HG02623 (cell line): Measurements from ENCODE around the gene MMEL1.

Experiments used
- ATAC-seq: cut with Tn5 transposase; IDR thresholded peaks from one replicate; pipeline ENCODE4 v1.9.1; 2021; ENCODE audit warnings: moderate library complexity; ENCODE audit not compliant: unreplicated experiment

The MMEL1 gene

DNA sequence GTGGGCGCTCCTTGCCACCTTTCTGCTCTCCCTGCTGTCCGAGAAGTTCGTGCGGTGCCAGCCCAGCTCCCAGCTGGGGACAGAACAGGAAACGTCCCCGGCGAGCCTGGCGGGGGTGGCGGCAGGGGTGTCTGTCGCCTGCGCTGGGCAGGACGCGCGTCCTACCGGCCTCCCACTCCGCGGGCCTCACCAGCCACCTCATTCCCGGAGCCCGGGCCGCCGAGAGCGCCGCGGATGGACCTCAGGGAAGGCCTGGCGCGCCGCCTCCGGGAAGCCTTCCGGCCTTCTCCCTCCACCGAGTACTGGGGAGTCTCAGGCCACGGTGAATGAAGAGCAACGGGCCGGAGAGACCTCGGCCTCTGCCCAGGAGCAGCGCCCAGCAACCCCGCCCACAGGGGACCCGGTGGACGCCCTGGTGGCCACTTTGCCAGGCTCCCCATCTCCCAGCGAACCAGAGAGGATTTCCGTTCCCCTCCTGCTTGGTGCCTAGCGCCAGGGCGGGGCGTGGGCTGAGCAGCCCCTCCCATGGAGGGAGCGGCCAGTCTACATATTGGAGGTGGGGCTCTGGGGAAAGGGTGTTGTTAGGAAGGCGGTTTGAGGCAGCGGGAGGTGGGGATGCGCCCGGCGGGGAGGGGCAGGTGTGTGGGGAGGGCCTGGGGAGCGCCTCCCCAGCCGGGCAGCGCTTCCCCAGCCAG lies 86.2 kb downstream of the MMEL1 start:
- ATAC-seq: peak; percentile 25

DNA sequence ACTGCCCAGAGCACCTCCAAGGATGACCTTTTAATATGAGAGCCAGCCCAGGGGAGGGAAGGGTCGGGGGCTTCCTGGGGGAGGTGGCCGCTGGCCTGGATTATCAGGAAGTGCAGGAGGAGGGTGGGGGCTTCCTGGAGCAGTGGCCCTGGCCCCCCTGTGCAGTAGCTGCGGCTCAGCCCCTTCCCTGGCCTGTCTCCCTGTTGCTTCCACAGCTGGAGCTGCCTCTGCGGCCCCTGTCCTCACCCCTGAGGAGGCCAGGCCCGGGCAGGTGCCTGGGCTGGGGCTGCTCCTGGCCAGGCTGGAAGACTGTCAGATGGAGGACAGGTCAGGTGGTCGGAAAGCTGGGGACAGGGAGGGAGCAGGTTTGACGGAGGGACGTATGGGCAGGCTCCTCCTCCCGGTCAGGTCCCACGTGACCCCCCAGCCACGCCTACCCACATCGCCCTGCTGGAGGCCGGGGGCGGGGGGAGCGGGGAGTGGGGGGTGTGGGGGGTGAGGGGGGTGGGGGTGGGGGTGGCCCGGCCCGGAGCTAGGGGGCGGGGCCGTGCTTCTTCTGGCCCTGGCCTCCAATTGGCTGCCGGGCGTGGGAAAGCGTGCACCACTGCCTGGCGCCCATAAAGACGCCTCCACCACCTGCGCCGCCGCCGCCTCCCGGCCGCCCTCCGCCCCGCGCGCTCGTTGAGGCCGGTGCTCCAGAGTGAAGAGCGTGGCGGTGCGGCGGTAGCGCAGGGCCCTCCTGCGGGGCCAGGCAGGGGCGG lies 86.9 kb downstream of the MMEL1 start:
- ATAC-seq: peak; percentile 38

GRCh38 chr1:2544875-2545640 lies 87.8 kb downstream of the MMEL1 start:
- ATAC-seq: no peak

- ATAC-seq: no peak
Observed at GRCh38 chr1:2544093-2544874, 88.5 kb downstream of the MMEL1 start.

DNA sequence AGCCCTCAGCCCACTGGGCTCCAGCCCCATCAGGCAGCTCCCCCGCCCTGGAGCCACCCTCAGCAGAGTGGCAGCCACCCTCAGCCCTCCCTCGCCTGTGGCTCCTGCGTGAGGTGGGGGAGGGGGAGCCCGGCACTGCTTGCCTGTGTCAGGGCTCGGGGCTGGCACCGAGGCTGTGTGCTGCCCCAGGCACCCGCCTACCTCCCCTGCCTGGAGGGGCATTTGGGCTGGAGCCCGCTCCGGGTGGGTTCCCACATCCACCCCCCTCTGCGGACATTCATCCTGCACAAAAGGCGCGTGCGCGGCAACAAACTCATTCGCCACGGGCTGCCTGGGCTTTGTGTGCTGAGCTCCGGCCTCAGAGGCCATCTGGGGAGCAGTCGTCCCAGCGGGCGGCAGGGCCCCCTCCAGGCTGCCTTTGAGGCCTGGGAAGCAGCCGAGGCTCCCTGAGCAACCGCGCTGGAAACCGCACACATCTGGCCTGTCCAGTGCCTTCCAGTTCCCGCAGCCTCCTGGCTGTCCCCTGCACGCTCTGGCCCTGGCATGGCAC lies 89.2 kb downstream of the MMEL1 start:
- no peak for ATAC-seq

GRCh38 chr1:2542246-2542915 lies 90.4 kb downstream of the MMEL1 start:
- ATAC-seq: no peak

DNA sequence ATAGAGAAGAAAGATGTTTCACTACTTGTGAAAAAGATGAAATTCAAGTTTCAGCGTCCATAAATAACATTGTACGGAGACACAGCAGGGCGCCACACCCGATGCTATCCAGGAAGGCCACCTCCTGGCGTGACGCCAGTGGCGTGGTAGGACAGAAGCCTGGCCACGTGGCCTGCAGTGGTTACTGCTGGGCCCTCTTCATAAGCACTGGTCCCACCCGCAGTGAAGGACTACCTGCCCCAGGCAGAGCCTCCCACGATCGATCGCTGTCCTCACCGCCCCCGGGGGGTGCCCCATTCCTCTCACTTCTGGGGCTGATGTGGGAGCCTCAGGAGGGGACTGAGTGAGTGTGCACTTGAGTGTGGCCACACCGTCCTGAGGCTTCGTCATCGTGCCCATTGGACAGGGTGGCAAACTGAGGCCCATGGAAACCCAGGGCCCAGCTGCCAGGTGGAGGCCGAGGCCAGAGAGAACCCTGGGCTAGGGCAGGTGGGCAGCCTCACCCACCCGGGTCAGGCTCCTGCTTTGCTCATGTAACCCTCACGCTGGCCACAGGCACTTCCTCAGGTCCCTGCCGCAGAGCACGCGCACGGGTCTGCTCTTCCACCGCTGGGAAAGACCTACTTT lies 91.1 kb downstream of the MMEL1 start:
- no peak for ATAC-seq

- ATAC-seq: no peak
Observed at GRCh38 chr1:2540816-2541492, 91.9 kb downstream of the MMEL1 start.
